ENCODE results near the gene ADARB2.
"Not testable (repeated sequence)": the region's sequence is repeated elsewhere in the genome, so short reads cannot be mapped to it uniquely, and the experiment has no call there.

ADARB2 gene

GRCh38 chr10:1634239-1634638 lies 103.1 kb downstream of the ADARB2 start:
- DNase-seq, result no peak

DNA sequence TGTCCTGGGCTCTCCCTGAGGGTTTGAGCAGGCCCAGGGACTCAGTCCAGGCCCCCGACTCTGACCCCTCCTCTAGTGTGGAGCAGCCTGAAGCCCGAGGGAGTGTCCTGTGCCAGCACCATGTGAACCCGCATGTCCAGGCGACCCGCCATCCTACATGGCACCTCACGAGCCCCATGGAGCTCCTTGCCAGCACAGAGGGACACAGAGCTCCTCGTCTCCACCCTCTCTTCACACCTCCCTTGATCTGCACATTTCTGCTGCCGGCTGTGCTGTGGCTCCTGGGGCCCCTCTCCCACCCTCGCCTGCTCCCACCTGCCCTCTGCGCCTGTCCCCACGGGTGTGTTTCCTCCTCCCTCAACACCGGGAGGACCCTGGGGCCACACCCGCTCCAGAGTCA lies 103.5 kb downstream of the ADARB2 start:
- DNase-seq, result no peak

- no peak for DNase-seq
These were observed 104.7 kb downstream of the ADARB2 start for GRCh38 chr10:1632596-1632995.

DNA sequence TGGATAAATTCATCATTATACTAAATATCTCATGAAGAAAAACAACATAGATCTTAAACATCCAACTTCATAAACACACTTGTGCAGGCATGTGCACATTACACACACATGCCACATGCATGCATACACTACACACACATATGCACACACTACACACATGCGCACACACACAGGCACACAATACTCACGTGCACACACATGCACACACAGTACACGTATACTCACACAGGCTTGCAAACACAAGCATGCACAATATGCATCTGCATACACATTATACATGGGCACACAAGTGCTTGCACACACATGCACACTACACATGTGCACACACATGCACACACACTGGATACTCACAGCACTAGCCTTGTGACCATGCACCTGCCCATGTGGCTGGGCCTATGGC lies 105.2 kb downstream of the ADARB2 start:
- DNase-seq, result no peak

DNA sequence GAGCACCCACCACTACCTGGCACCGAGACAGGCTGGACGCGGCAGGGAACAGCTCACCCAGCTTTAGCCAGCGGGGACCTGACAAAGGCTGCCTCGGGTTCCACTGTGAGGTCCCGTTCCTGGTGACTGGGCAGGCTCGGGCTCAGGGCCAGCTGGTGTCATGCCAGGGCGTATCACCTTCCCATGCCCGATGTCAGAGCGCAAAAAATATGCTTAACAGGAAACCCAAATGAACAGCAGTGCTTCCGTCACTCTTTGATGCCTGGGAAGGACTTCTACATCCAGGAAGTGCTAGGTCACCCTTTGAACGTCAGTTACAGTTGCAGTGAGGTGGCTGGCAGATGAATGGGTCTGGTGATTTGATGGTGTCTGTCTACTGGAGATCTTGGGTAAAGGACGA lies 106.0 kb downstream of the ADARB2 start:
- DNase-seq, result no peak

DNA sequence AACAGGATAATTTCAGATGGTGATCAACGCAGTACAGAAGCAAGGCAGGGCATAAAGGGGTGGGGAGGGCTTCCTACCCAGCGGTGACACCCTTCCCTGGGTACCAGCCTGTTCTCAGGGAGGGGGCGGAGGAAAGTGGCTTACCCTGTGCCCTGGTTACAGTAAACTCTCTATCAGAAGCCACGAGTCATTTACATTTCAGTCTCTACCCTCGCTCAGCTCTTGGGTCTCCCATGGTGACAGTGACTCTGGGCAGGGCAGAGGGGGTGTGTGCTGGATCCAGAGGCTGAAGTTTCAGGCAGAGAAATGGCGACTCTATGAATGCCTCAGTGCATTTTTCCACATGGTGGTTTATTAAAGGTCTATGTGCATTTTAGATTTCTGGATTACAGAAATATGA lies 107.0 kb downstream of the ADARB2 start:
- DNase-seq, result peak in 1 of 3 experiments; percentile 4

- DNase-seq, result peak in 1 of 3 experiments; percentile 21
These were observed 107.8 kb downstream of the ADARB2 start for GRCh38 chr10:1629326-1630198.

GRCh38 chr10:1628757-1629156 lies 108.6 kb downstream of the ADARB2 start:
- no peak for DNase-seq

GRCh38 chr10:1627945-1628344 lies 109.4 kb downstream of the ADARB2 start:
- no peak for DNase-seq

DNA sequence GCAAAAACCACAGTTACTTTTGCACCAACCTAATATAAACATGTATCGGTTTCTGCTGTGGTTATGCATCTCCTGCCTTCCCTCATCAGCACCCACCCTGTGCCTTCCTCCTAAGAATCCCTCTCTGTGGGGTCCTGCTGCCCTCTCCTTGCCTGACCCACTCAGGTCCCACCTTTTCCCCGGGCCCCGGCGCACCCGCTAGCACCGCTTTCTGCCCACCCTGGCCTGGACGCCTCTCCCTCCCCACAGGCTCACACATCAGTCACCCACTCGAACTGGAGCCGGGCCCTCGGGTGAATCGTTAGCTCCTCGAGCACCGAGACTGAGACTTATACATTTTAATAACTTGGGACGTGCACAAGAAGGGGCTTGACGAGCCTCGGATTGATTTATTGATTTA lies 110.5 kb downstream of the ADARB2 start:
- DNase-seq, result no peak

- no peak for DNase-seq
These were observed 110.9 kb downstream of the ADARB2 start for GRCh38 chr10:1626410-1626809.

- no peak for DNase-seq
These were observed 111.6 kb downstream of the ADARB2 start for GRCh38 chr10:1625731-1626130.

DNA sequence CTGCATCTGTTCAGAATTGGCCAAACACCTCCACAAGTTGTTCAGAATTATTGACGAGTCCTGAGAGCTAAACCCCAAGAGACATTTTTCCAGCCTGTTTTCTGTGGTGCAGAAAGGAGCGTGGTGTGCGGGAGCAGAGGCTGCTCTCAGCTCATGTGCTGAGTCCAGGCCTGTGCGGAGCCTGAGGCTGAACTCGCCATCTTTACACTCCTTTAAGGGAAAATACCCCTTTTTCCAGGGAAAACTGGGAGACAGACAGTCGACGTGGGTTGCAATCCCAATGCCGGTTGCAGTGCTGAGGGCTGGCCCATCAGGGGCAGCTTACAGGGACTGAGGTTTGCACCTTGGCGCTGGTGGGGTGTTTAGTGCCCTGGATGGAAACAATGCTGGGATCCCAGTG lies 112.2 kb downstream of the ADARB2 start:
- DNase-seq, result no peak

DNA sequence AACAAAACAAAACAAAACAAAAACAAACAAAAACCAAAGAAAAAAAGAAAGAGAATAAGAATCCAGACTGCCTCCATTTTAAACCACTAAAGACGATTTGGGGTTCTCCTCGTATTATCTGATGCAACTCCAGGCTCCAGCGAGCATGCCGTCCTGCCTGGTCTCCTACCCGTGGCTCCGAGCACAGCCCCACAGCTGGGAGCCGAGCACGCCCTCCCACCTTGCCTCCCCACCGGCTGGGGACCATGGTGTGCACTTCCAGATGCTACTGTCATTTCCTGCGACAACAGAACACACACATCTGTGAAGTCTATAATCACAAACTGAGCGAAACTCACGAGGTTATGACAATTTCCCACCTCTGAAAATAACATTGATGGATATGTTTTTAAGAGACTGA lies 113.1 kb downstream of the ADARB2 start:
- no peak for DNase-seq

- no peak for DNase-seq
These were observed 116.5 kb downstream of the ADARB2 start for GRCh38 chr10:1620803-1621202.

GRCh38 chr10:1617376-1618317 lies 119.7 kb downstream of the ADARB2 start:
- not testable (repeated sequence) for DNase-seq

GRCh38 chr10:1616701-1617100 lies 120.6 kb downstream of the ADARB2 start:
- not testable (repeated sequence) for DNase-seq

DNA sequence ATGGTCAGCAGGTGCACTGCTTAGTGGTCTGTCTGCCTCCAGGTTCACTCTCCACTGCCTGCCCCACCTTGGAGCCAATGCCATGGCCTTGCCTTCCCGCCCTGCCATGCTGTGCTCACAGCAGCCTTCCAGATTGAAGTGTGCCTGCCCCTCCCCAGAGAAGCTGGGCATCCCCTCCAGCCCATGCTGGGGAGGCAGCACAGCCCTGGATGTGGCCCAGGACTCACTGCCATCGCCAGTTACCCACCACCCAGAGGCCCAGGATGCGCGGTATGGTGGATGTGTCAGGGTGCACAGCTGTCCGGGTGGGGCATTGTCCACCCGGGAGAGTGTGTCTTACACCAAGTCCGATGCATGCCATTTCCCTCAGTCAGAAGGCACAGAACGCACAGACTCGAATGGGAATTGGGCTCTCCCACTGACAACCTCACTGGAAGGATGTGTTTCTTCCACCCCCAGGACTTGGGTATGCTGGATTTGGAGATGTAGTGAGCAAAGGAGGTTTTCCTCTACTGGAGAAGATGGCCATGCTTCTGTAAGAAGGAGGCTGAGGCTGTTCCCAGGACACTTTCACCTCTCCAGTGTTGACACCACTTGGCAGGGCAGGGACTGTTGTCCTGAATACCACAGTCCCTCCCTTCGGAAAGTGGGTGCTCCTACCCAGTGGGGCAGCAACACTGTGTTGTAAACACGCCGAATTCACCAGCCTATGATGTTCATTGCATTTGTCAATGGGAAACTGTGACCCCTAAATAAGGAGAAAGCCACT lies 122.0 kb downstream of the ADARB2 start:
- no peak for DNase-seq

- DNase-seq, result peak in 1 of 3 experiments; percentile 5
These were observed 123.8 kb downstream of the ADARB2 start for GRCh38 chr10:1613511-1613910.

GRCh38 chr10:1612908-1613307 lies 124.4 kb downstream of the ADARB2 start:
- no peak for DNase-seq

- DNase-seq, result peak in 2 of 3 experiments; percentile 3 to 33
These were observed 125.3 kb downstream of the ADARB2 start for GRCh38 chr10:1611936-1612550.

- DNase-seq, result no peak
These were observed 126.1 kb downstream of the ADARB2 start for GRCh38 chr10:1610986-1611770.

All from NCI-H1417 (cell line).